ENCODE results near the gene C4B. TPM values are rescaled to one million over a fixed set of nuclear protein-coding genes. Genes with fewer than 3 reads are reported as not detected.

The C4B gene
- 0.58 to 1.2 TPM (median 0.96 TPM) in 5 replicates for total RNA-seq (2022; extraction: Qiagen RNA extraction)

DNA sequence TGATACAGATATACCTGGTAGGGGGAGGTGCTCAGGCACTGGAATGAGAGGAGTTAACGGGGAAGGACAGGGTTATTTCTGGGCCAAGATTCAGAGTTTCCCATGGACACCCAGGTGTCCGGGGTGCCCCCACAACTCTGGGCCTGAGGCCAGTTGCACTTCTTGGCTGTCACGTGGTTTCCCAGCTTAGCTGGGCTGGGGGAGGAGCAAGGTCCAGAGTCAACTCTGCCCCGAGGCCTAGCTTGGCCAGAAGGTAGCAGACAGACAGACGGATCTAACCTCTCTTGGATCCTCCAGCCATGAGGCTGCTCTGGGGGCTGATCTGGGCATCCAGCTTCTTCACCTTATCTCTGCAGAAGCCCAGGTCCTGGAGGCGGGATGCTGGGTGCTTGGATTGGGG, at the start of gene C4B:
Gene C4B (plus strand): TSS at position 249 of the 400 bp plus-strand sequence. CDS start 51 bp downstream, at position 300.

DNA sequence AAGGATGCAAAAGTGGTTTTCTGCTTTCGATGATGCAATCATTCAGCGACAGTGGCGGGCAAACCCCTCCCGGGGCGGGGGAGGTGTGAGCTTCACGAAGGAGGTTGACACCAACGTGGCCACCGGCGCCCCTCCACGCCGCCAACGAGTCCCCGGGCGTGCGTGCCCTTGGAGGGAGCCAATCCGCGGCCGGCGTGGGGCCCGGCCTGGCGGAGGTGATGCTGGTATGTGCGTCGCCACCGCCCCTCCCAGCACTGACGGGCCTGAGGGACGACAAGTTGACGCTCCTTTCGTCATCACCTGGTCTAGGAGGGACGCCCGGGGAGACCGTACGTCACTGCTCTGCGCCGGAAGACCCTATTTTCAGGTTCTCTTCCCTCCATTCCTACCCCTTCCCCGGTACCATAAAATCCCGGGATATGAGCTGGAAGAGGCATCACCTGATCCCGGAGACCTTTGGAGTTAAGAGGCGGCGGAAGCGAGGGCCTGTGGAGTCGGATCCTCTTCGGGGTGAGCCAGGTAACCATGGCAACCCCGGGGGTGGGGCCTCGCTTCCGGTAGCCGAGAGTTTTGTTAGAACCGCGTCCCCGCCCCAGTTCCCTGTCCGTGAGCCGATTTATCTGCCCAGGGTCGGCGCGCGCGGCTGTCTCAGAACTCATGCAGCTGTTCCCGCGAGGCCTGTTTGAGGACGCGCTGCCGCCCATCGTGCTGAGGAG, 42.4 kb upstream of the C4B start, which contains the start of gene DXO:
Gene DXO (minus strand): TSS at position 146 of the 716 bp plus-strand sequence. CDS start 463 bp downstream, outside the sequence.

DNA sequence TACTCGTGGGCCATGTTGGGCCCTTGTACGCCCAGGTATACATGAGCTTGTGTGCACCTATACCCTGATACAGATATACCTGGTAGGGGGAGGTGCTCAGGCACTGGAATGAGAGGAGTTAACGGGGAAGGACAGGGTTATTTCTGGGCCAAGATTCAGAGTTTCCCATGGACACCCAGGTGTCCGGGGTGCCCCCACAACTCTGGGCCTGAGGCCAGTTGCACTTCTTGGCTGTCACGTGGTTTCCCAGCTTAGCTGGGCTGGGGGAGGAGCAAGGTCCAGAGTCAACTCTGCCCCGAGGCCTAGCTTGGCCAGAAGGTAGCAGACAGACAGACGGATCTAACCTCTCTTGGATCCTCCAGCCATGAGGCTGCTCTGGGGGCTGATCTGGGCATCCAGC, 32.9 kb upstream of the C4B start, which contains the start of gene C4A:
Gene C4A (plus strand): TSS at position 314 of the 400 bp plus-strand sequence. CDS start 51 bp downstream, at position 365.

DNA sequence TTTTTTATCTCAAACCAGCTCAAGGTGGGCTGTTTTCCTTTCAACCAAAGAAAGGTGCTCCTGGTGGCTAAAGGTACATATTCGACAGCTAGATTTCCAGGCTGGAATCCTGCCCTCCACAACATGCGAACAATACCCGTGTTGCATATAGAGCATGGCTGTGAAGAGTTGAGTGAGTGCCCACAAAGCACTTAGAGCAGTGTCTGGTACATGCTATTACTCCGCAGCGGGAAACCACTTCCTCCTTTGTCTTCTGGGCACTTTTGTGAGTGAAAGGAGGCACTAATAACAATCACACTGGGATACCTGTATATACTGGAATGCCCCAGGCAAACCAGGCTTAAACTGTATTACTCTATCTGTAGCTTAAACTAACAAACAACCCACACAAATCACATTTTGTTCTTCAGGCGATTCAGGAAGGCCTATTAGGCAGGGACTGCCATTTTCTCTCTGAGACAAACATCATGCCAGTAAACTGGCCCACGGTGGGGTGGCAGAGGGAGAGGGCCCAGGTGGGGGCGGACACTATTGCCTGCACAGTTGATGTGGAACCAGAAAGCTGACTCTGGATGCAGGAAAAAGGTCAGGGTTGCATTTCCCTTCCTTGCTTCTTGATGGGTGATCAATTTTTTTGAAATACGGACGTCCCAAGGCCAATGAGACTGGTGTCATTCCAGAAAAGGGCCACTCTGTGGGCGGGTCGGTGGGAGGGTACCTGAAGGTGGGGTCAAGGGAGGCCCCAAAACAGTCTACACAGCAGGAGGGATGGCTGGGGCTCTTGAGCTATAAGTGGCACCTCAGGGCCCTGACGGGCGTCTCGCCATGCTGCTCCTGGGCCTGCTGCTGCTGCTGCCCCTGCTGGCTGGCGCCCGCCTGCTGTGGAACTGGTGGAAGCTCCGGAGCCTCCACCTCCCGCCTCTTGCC, 23.3 kb downstream of the C4B start, which contains the start of gene CYP21A2:
Gene CYP21A2 (plus strand): TSS at position 818 of the 927 bp plus-strand sequence. CDS start 8 bp downstream, at position 826.

Other genes with a start within 250 kb of the C4B start
- 1.3 to 1.9 TPM (median 1.5 TPM) in 5 replicates for gene VWA7, start 237.5 kb upstream of the C4B start, total RNA-seq (2022; extraction: Qiagen RNA extraction)
- 49.3 to 54.8 TPM (median 53.0 TPM) in 5 replicates for gene VARS1, start 219.0 kb upstream of the C4B start, total RNA-seq (2022; extraction: Qiagen RNA extraction)
- gene LSM2, start 207.8 kb upstream of the C4B start, total RNA-seq (2022; extraction: Qiagen RNA extraction): 43.6 to 61.8 TPM (median 59.8 TPM) in 5 replicates
- 1.2 to 1.7 TPM (median 1.4 TPM) in 5 replicates for gene HSPA1L, start 199.5 kb upstream of the C4B start, total RNA-seq (2022; extraction: Qiagen RNA extraction)
- 132 to 240 TPM (median 186 TPM) in 5 replicates for gene HSPA1A, start 199.3 kb upstream of the C4B start, total RNA-seq (2022; extraction: Qiagen RNA extraction)
- gene HSPA1B, start 187.1 kb upstream of the C4B start, total RNA-seq (2022; extraction: Qiagen RNA extraction): 94.0 to 169 TPM (median 135 TPM) in 5 replicates
- gene NEU1, start 152.0 kb upstream of the C4B start, total RNA-seq (2022; extraction: Qiagen RNA extraction): 24.3 to 33.7 TPM (median 27.9 TPM) in 5 replicates
- 0.05 TPM in 3 of 5 replicates, not detected in the others for gene SLC44A4, start 135.8 kb upstream of the C4B start, total RNA-seq (2022; extraction: Qiagen RNA extraction)
- 21.5 to 29.0 TPM (median 26.5 TPM) in 5 replicates for gene EHMT2, start 117.1 kb upstream of the C4B start, total RNA-seq (2022; extraction: Qiagen RNA extraction)
- gene ZBTB12, start 112.7 kb upstream of the C4B start, total RNA-seq (2022; extraction: Qiagen RNA extraction): 2.9 to 4.5 TPM (median 3.8 TPM) in 5 replicates
- 0.20 to 0.34 TPM (median 0.23 TPM) in 5 replicates for gene C2, start 87.1 kb upstream of the C4B start, total RNA-seq (2022; extraction: Qiagen RNA extraction)
- 1.3 to 3.0 TPM (median 2.0 TPM) in 5 replicates for gene CFB, start 68.7 kb upstream of the C4B start, total RNA-seq (2022; extraction: Qiagen RNA extraction)
- 73.0 to 92.7 TPM (median 76.9 TPM) in 5 replicates for gene NELFE, start 55.8 kb upstream of the C4B start, total RNA-seq (2022; extraction: Qiagen RNA extraction)
- gene SKIC2, start 55.6 kb upstream of the C4B start, total RNA-seq (2022; extraction: Qiagen RNA extraction): 19.9 to 23.7 TPM (median 22.8 TPM) in 5 replicates
- gene DXO, start 42.7 kb upstream of the C4B start, total RNA-seq (2022; extraction: Qiagen RNA extraction): 11.1 to 13.8 TPM (median 11.8 TPM) in 5 replicates
- 0.80 to 1.1 TPM (median 0.93 TPM) in 5 replicates for gene C4A, start 32.7 kb upstream of the C4B start, total RNA-seq (2022; extraction: Qiagen RNA extraction)
- gene CYP21A2, start 23.6 kb downstream of the C4B start, total RNA-seq (2022; extraction: Qiagen RNA extraction): 0.06 TPM in 1 of 5 replicates, not detected in the others
- 0.48 to 0.71 TPM (median 0.56 TPM) in 5 replicates for gene TNXB, start 94.5 kb downstream of the C4B start, total RNA-seq (2022; extraction: Qiagen RNA extraction)
- gene ATF6B, start 113.5 kb downstream of the C4B start, total RNA-seq (2022; extraction: Qiagen RNA extraction): 27.8 to 35.4 TPM (median 34.3 TPM) in 5 replicates
- 6.0 to 7.8 TPM (median 6.8 TPM) in 5 replicates for gene FKBPL, start 115.5 kb downstream of the C4B start, total RNA-seq (2022; extraction: Qiagen RNA extraction)
- 0.47 to 0.82 TPM (median 0.61 TPM) in 5 replicates for gene PRRT1, start 137.1 kb downstream of the C4B start, total RNA-seq (2022; extraction: Qiagen RNA extraction)
- 7.8 to 8.8 TPM (median 8.5 TPM) in 5 replicates for gene PPT2, start 139.3 kb downstream of the C4B start, total RNA-seq (2022; extraction: Qiagen RNA extraction)
- 0.56 to 1.9 TPM (median 1.9 TPM) in 5 replicates for gene EGFL8, start 149.8 kb downstream of the C4B start, total RNA-seq (2022; extraction: Qiagen RNA extraction)
- gene AGPAT1, start 161.3 kb downstream of the C4B start, total RNA-seq (2022; extraction: Qiagen RNA extraction): 35.3 to 43.1 TPM (median 42.4 TPM) in 5 replicates
- 34.8 to 46.4 TPM (median 45.5 TPM) in 5 replicates for gene RNF5, start 163.6 kb downstream of the C4B start, total RNA-seq (2022; extraction: Qiagen RNA extraction)
- gene AGER, start 169.5 kb downstream of the C4B start, total RNA-seq (2022; extraction: Qiagen RNA extraction): 1.1 to 2.0 TPM (median 1.7 TPM) in 5 replicates
- gene PBX2, start 175.4 kb downstream of the C4B start, total RNA-seq (2022; extraction: Qiagen RNA extraction): 14.1 to 17.3 TPM (median 15.9 TPM) in 5 replicates
- gene GPSM3, start 177.8 kb downstream of the C4B start, total RNA-seq (2022; extraction: Qiagen RNA extraction): 0.34 to 0.40 TPM (median 0.35 TPM) in 5 replicates
- 0.60 to 0.95 TPM (median 0.81 TPM) in 5 replicates for gene NOTCH4, start 209.3 kb downstream of the C4B start, total RNA-seq (2022; extraction: Qiagen RNA extraction)

Data from A549 treated with AZD2906 at 1 μM for 4 hours (cell line).